HTERT RPE-1 (cell line): Measurements from ENCODE around the gene ATP5F1C.
"Not testable (repeated sequence)": the region's sequence is repeated elsewhere in the genome, so short reads cannot be mapped to it uniquely, and the experiment has no call there.

Source experiments
- in situ Hi-C: fragments of 300-500 bp; cut with MboI; formaldehyde crosslinking; loops from 4 replicates; pipeline ENCODE4 v1.14.3; 2020; ENCODE audit warnings: low sequenced_read_pairs

Gene ATP5F1C

DNA sequence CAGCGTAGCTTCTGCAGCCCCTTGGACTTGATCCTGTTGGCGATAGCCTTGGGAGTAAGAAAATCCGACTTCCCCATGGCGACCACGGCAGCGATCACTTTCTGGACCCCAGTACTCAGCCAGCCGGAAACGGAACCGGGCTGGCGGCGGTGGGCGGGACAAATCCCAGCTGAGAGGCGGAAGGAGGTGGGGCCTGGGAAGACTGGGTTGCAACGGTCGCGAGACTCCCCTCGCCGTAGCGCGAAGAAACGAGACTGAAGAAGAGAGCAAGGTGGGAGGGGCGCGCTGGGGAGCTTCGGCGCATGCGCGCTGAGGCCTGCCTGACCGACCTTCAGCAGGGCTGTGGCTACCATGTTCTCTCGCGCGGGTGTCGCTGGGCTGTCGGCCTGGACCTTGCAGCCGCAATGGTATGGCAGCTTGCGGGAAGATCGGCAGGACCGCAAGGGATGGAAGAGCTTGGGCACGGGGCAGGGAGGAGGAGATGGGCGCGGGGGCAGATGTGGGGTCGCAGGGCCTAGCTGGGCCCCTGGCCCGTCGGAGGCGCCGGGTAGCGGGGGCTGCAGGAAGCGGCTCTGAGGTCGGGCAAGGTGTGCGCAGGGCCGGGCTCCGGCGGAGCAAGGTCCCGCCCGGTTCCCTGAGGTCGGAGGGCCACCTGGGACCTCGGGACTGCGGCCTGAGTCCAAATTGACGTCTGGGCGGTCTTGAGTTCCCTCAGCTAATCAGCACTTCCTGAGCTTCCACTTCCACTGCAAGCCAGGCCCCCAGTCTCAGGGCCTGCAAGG, at the start of gene ATP5F1C, which contains the start of gene KIN:
Gene ATP5F1C (plus strand): TSS at position 321 of the 782 bp plus-strand sequence. CDS start 31 bp downstream, at position 352.
Gene KIN (minus strand): TSS at position 137 of the 782 bp plus-strand sequence. CDS start 60 bp downstream, at position 77.
- in situ Hi-C loops = no loop called here

DNA sequence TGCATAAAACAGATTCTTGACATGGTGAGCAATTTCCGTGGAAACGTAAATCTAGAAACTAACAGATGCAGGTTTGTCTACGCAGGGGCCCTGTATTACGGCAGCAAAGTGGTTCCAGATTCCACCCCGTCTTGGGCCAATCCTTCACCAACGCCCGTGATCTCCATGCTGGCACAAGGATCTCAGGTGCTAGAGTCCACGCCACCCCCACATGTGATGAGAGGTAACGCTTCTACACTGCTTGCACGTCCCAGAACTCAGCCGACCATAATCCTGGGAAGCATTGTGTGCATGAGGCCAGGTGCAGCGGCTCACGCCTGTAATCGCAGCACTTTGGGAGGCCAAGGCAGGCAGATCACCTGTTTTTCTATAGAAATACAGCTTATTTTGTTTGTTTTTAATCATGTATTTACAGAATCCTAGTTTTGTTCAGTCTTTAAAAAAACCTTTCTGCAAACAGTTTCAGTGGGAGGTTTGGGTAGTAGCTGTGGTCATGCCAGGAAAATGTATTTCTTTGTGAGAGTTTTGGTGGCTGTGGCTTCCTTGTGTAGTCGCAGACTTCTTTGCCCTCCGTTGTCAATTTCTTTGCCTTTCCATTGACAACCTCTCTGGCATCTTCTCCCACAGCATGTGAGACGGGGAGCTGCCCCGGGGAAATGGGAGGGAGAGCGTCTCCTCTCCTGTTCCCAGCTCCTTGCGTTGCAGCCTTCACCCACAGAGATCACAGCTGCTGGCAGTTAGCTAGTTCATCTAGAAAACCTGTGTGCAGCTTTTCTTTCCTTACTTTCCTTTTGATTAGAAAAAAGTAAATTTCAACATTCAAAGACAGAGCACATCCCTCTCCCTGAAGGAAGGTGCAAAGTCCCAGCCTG, 49.2 kb upstream of the ATP5F1C start:
- in situ Hi-C loops = no loop called here

DNA sequence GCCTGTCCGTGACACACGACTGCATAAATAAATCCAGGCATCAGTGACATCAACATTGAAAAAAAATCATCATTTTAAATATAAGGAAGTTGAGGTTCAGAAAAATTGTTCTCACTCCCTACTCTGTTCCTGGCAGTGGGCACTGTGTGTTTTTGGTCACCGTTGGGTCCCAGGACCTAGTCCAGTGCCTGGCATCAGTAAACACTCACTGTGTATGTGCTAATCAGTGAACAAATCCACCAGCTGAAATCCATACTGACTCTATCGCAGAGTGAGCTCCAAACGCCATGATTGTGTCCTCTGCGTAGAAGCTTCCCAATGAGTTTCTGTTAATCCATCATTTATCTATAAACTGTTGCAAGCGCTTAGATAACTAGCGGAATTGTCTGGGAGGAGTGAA, 43.7 kb upstream of the ATP5F1C start:
- in situ Hi-C loops = no loop called here

DNA sequence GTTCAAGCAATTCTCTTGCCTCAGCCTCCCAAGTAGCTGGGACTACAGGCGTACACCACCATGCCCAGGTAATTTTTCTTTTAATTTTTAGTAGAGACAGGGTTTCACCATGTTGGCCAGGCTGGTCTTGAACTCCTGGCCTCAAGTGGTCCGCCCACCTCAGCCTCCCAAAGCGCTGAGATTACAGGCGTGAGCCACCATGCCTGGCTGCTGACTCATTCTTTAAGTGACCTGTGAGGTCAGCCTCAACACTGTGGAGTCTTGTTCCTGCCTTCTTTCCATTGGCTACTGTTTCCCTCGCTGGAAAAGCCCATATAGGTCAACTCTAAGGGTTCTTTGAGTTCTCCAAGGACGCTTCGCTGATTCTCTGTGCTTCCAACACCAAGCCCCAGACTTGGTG, 39.3 kb upstream of the ATP5F1C start:
- in situ Hi-C loops = not testable (repeated sequence)

DNA sequence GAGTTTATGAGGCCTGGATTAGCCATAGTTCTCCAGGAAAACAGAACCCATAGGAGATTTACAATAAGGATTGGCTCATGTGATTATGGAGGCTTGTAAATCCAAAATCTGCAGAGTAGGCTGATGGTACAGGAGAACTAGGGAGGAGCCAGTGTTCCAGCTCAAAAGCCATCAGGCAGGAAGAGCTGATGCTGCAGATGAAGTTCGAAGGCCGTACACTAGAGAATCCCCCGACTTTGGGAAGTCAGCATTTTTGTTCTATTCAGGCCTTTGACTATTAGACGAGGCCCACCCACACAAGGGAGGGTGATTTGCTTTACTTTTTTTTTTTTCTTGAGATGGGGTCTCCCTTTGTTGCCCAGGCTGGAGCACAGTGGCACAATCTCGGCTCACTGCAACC, 37.8 kb upstream of the ATP5F1C start:
- in situ Hi-C loops = no loop called here

DNA sequence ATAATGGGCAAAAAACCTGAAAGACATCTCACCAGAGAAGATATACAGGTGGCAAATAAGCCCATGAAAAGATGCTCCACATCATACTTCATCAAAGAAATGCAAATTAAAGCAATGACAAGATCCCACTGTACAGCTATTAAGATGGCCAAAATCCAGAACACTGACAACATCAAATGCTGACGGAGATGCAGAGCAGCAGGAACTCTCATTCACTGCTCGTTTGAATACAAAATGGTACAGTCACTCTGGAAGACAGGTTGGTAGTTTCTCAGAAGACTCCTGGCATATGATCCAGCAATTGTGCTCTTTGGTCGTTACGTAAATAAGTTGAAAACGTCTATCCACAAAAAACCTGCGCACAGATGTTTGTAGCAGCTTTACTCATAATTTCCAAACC, 35.7 kb upstream of the ATP5F1C start:
- in situ Hi-C loops = no loop called here

DNA sequence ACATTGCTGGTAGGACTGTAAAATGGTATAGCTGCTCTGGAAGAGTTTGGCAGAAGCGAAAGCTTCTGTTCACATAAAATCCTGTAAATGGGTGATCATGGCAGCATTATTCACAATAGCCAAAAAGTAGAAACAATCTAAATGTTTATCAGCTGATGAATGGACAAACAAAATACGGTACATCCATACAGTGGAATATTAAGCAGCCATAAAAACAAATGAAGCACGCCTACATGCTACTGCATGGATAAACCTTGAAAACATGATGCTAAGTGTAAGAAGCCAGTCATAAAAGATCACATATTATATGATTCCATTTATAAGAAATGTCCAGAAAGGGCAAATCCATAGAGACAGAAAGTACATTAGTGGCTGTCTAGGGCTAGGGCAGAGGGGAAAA, 32.9 kb upstream of the ATP5F1C start:
- in situ Hi-C loops = no loop called here

DNA sequence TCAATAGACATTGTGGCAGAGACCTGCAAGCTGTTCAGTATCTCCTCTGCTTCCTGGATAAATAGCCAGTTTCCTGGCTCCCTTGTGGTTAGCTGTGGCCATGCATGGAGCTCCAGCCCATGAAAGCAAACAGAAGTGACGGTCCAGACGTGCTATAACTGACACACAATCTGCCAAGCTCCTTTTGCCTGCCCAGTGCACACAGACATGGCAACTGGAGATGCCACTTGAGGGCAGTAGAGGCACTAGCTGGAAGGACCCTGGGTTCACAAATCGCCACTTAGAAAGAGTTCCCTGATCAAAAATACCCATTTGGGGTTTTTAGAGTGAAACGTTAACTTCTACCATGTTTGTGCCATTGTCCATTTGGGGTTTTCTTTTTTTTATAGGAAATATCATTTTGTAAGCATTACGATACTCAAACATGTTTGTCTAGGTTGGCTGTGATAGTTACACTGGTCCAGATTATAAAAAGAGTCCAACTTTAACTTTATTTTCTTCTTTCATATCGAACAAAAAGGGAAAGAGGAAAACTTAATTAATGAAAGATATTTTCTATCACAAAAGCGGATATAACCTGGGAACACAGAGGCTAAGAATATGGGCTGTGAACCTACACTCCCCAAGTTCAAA, 31.5 kb upstream of the ATP5F1C start:
- in situ Hi-C loops = no loop called here

DNA sequence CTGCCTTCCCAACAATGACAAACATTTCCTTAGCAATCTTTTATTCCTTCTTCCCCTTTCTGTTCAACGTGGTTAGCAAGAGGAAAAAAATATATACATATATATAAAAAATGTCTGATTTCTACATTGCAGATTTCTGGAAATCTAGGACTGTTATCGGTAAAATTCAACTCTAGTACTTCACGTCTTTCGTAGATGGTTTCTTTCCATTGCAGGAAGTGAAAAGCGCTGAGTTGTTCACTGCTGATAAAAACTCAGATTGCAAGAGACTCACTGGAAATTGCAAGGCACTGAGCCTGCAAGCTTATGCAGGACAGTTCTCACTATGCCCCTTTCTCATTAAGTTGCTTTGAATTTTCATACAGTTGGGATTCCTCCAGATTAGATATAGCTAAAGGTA, 24.0 kb upstream of the ATP5F1C start:
- in situ Hi-C loops = no loop called here

DNA sequence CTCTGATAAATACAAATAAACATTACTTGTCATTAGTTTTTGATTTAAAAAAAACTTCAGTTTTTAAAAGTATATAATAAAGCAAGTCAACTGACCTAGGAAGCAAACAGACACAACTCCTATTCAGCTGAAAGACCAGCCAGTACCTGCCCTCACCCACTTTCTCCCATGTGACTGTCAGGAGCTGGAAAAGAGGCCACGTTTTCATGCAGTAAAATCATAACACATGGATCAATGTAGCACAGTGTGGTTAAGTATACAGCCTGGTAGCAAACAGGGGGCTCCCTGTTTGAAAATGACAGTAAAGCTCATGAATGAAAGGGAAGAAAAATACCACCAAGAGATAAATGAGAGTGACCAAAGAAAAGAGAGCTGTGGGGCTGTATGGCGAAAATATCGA, 21.7 kb upstream of the ATP5F1C start:
- in situ Hi-C loops = no loop called here

DNA sequence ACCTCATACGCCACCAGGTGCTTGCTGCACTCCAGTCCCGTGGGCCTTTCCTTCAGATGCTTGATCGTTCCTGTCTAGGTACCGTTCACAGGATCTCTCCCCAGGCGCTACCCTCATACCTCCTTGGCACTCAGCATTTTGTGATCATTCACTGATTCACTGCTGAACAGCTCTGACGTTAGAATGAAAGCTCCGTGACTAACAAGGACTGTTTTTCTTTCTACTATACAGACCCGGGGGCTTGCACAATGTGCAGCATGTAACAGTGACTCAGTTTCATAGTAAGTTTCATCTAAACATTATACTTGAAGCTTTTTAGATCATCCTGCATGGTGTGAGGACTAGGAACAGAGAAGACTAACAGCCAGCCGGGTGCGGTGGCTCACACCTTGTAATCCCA, 20.8 kb upstream of the ATP5F1C start:
- in situ Hi-C loops = no loop called here

DNA sequence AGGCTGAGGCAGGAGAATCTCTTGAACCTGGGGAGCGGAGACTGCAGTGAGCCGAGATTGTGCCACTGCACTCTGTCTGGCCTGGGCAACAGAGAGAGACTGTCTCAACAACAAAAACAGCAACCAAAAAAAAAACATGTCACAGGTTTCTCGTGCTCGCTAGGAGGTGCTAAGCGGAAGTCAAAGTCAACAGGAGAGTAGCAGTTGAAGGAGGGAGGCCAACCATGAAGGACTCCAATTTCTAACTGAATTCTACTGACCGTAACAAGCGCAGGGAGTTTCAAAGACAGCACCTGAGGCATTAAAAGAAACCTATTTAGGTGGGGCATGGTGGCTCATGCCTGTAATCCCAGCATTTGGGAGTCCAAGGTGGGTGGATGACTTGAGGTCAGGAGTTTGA, 19.6 kb upstream of the ATP5F1C start:
- in situ Hi-C loops = no loop called here

DNA sequence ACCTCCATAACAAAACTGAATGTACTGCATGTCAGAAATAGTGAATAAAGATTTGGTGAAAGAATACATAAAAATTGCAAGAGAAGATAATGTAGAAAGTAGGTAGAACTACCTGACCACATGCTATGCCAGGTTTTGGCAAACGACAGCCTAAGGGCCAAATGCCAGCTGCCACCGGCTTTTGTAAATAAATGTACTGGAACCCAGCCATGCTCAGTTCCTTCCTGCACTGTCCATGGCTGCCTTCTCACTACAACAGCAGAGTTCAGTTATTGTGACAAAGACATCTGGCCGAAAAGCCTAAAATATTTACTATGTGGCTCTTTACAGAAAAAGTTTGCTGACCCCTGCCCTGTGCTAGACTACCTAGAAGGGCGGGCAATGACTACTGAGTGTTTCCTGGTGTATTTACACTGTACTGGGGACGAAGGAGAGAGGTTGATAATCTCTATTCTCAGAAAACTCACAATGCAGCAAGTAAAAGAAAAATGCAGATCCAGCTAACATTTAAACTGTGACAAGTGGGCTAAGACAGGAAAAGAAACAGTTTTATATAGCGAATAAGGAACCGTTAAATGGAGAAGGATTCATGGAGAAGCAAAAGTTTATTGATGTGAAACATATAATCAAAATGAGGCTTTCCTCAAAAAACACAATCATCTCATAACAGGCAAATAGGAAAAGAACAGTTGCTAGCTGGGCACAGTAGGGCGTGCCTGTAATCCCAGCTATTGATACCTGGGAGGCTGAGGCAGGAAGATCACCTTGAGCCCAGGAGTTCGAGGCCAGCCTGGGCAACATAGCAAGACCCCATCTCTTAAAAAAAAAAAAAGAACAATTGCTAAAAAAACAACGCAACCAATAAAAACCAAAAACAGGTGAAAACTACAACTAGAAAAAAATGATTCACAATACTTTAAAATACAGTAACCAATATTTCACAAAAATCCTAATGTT, 13.9 kb upstream of the ATP5F1C start:
- in situ Hi-C loops = no loop called here

DNA sequence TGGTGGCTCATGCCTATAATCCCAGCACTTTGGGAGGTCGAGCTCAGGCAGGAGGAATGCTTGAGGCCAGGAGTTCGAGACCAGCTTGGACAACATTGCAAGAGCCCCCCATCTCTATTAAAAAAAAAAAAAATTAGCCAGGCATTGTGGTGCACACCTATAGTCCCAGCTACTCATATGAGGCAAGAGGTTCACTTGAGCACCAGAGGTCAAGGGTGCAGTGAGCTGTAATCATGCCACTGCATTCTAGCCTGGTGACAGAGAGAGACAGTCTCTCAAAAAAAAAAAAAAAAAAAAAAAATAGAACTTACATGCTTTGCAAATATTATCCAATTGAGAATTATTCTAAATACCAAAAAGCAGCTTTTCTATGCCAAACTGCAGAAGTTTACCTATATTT, 11.2 kb upstream of the ATP5F1C start:
- in situ Hi-C loops = no loop called here

DNA sequence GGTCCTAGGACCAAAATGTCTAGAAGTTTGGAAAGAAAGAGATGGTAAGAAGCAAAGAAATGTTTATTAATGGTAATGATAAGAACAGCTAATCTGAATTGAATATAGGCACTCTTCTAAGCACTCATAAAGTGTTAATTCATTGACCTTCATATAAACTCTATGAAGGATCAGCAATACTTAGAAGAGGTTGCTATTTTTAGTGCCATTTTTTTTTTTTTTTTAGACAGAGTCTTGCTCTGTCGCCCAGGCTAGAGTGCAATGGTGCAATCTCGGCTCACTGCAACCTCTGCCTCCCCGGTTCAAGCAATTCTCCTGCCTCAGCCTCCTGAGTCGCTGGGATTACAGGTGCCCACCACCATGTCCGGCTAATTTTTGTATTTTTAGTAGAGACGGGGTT, 5.8 kb upstream of the ATP5F1C start:
- in situ Hi-C loops = not testable (repeated sequence)

DNA sequence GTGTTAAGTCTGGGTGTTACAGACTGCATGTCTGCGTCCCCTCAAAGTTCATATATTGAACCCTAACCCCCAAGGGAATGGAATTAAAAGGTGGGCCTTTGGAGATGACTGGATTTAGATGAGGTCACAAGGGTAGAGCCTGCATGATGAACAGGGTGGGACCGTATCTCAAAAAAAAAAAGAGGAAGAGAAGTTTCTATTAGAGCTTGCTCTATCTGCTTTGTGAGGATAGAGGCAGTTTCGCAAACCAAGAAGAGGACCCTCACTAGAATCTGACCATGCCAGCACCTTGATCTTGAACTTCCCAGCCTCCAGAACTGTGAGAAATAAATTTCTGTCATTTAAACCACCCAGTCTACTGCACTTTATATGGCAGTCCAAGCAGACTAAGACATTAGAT, 1.5 kb upstream of the ATP5F1C start:
- in situ Hi-C loops = no loop called here

DNA sequence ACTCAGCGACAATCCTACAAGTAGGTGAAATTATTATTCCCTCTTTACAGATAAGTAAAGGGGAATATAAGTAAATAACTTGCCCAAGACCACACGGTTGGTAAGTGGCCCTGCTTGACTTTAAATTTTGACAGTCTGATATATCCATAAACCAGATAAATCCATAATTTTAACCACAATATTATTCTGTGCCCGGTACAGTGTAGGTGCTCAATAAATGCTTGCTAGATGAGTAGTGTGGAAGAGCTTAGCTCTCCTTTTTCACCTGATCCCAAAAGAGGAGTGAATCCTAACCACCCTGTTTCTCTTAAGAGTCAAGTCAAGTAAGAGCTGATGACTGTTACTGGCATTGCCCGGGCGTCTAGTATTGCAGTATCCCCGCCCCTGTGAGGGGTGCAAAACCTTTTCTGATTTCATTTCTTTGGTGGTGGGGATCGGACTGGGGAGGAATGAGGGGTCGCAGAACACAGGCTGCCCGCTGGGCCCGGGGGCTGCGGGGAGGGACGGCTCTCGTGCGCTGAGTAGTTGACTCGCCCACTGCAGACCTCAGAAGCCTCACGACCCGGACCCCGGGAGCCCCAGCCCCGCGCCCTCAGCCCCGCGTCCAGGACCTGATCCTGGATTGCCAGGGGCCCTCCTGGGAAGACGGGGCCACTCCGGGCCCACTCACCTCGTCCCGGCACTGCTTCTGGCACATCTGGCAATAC, 674 bp upstream of the ATP5F1C start:
- in situ Hi-C loops = no loop called here

DNA sequence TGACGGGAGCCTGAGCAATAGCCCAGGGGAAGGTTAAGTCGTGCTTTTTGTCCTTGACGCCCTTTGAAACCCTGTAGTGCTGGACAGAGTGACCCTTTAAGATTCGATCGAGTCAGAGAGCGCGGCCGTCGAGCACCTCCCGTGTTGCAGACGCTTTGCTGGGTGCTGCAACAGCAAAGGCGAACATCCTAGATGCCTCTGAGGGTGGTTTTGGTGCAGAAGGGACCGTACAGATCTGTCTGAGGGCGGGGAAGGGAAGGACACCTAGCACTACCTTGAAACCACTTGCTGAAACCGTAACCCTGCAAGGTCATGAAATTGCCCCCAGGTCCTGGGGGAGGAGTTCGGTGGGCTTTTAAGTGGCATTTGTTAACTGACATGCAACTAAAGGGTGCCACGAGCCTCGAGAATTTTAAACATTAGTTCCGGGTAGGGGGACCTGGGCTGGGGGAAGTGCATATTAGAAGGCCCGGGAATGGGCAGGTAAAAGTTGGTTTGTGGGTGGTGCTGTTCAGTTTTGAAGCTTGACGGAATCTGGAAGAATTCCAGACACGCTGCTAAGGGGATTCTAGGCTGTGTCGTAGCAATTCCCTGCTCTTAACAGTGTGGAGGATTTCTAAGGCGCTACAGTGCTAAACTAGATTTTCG, 786 bp downstream of the ATP5F1C start:
- in situ Hi-C loops = no loop called here

DNA sequence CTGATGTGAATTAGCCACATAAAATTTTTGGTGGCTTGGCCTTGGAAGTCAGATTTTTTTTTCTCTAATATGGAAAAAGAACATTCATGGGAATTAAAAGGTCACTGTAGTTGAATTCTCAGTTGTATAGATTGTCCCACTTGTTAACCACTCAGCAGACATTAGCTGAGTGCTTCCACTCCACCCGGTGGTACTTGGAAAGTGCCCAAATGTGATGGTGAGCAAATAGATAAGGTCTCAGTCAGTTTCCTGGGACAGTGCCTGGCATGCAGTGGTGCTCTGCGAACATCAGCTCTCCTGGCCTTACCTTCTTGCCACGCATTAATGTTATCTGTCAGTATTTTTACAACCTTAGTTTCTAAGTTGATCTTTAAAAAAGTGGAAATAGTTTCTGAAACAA, 1.4 kb downstream of the ATP5F1C start:
- in situ Hi-C loops = no loop called here
